HUDEP-2 (cell line): ENCODE measurements around the gene TRIM34.
"Not testable (repeated sequence)": the region's sequence is repeated elsewhere in the genome, so short reads cannot be mapped to it uniquely, and the experiment has no call there.

ENCODE experiments used
- DNase-seq, 76 experiments: peaks; one replicate each; lab custom pipeline; 2025; ENCODE audit not compliant: unreplicated experiment in 76 of 76; lab: John Stamatoyannopoulos, UW

Gene TRIM34

GRCh38 chr11:5683620-5684019 is 58.8 kb downstream of the TRIM34 start:
- DNase-seq: peak in 1 of 76 experiments; percentile 9

GRCh38 chr11:5684036-5684645 is 59.3 kb downstream of the TRIM34 start:
- DNase-seq: no peak

GRCh38 chr11:5684646-5685362 is 60.0 kb downstream of the TRIM34 start, which contains the start of gene TRIM5:
TRIM5 (minus strand) TSS chr11:5685074; CDS start chr11:5680177, 4,897 bp downstream.
- peak in 73 of 76 experiments; percentile 23 to 88 (median 67) for DNase-seq

- no peak for DNase-seq
These were observed 61.6 kb downstream of the TRIM34 start for GRCh38 chr11:5686426-5686825.

GRCh38 chr11:5688482-5688881 is 63.7 kb downstream of the TRIM34 start:
- DNase-seq: no peak

GRCh38 chr11:5689551-5689983 is 64.8 kb downstream of the TRIM34 start, which contains the start of gene TRIM22:
TRIM22 (plus strand) TSS chr11:5689790; CDS start chr11:5696233, 6,443 bp downstream.
- no peak for DNase-seq

DNA sequence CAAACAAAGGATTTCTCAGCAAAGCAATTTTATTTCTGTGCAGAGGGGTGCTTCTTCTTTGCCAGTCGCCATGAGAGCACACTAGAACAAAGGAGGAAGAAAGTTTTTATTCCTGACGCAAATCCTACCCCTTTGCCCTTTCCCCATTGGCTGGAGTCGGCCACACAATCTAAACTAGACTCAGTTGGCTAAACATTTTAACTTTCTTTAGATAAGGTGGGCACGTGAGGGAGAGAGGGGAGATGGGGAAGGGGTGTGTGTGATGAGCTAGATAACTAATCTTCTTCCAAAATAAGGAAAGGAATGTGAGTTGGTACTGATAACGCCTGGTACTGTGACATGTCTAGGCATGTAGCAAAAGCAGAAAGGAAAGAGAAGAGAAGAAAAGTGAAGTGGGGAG is 65.4 kb downstream of the TRIM34 start:
- peak in 2 of 76 experiments; percentile 12 to 18 for DNase-seq

- DNase-seq: no peak
These were observed 65.9 kb downstream of the TRIM34 start for GRCh38 chr11:5690736-5691135.

- DNase-seq: not testable (repeated sequence)
These were observed 66.6 kb downstream of the TRIM34 start for GRCh38 chr11:5691238-5691963.

GRCh38 chr11:5691964-5692361 is 67.2 kb downstream of the TRIM34 start:
- DNase-seq: no peak
